Skeletal muscle tissue (tissue), 4 donors: ENCODE data around the gene DIS3L2. TPM values are rescaled to one million over a fixed set of nuclear protein-coding genes. Genes with fewer than 3 reads are reported as not detected.
"Not testable (repeated sequence)": the region's sequence is repeated elsewhere in the genome, so short reads cannot be mapped to it uniquely, and the experiment has no call there.

ENCODE experiments used
- H3K27ac ChIP-seq: one replicate; pipeline ENCODE4 v1.7.0; 2013; ENCODE audit warnings: mild to moderate bottlenecking, low read depth, low read length, inconsistent platforms
- H3K27me3 ChIP-seq, 3 donors: one replicate each; pipeline ENCODE4 v1.7.0; 2013; ENCODE audit warnings: low read length in 3 of 3; ENCODE audit not compliant: control insufficient read depth in 3 of 3, insufficient read depth in 3 of 3
- H3K36me3 ChIP-seq, 3 donors: one replicate each; pipeline ENCODE4 v1.7.0; 2013; ENCODE audit warnings: low read length in 3 of 3; ENCODE audit not compliant: control insufficient read depth in 3 of 3, insufficient read depth in 3 of 3
- H3K4me1 ChIP-seq, 3 donors: one replicate each; pipeline ENCODE4 v1.7.0; 2013; ENCODE audit warnings: low read length in 3 of 3, mild to moderate bottlenecking in 3 of 3; ENCODE audit not compliant: control insufficient read depth in 3 of 3, insufficient read depth in 3 of 3
- H3K4me3 ChIP-seq, 3 donors: one replicate each; pipeline ENCODE4 v1.7.0; 2013; ENCODE audit warnings: low read length in 3 of 3
- H3K9ac ChIP-seq, 3 donors: one replicate each; pipeline ENCODE4 v1.7.0; 2013; ENCODE audit warnings: low read length in 3 of 3, mild to moderate bottlenecking in 3 of 3, moderate library complexity in 2 of 3, low read depth in 1 of 3
- H3K9me3 ChIP-seq, 3 donors: one replicate each; pipeline ENCODE4 v1.7.0; 2013; ENCODE audit warnings: low read length in 3 of 3; ENCODE audit not compliant: control insufficient read depth in 3 of 3
- total RNA-seq: library from RNA; depleted of rRNA; stranded (reverse); fragments of >200 nt; gene quantifications from one replicate; pipeline ENCODE4 v1.2.3, GENCODE V29; 2014
- donor health status: Osteomylitis.

The DIS3L2 gene
- total RNA-seq, 1 donor from 2014 or later, result 24.0 TPM

GRCh38 chr2:232334136-232334884, 372.8 kb downstream of the DIS3L2 start:
- not testable (repeated sequence) for H3K4me3 ChIP-seq, H3K36me3 ChIP-seq, H3K27ac ChIP-seq, H3K4me1 ChIP-seq, H3K9me3 ChIP-seq, H3K27me3 ChIP-seq, H3K9ac ChIP-seq

GRCh38 chr2:232334885-232335205, 373.3 kb downstream of the DIS3L2 start:
- not testable (repeated sequence) for H3K27ac ChIP-seq, H3K9me3 ChIP-seq

GRCh38 chr2:232335206-232335858, 373.8 kb downstream of the DIS3L2 start:
- not testable (repeated sequence) for H3K9ac ChIP-seq, H3K4me1 ChIP-seq, H3K4me3 ChIP-seq, H3K27me3 ChIP-seq, H3K27ac ChIP-seq, H3K9me3 ChIP-seq, H3K36me3 ChIP-seq

More at GRCh38 chr2:232334885-232335205, 373.3 kb downstream of the DIS3L2 start:
- not testable (repeated sequence) for H3K9ac ChIP-seq, H3K27me3 ChIP-seq, H3K36me3 ChIP-seq, H3K4me1 ChIP-seq, H3K4me3 ChIP-seq

GRCh38 chr2:232335859-232336215, 374.3 kb downstream of the DIS3L2 start:
- Histone ChIP-seq H3K36me3 (peaks cover 0 to 2% (median 2%) of the 10 kb centered on the region in 3 donors), H3K9me3 (no peaks in the 10 kb centered on the region)

GRCh38 chr2:232336241-232336736, 374.8 kb downstream of the DIS3L2 start:
- H3K27me3 ChIP-seq, result no peaks in the 10 kb centered on the region
- no peaks in the 10 kb centered on the region for H3K4me1 ChIP-seq
- no peak overlapping the region for H3K9ac ChIP-seq
- no peak overlapping the region for H3K27ac ChIP-seq
- peaks cover 0 to 2% (median 2%) of the 10 kb centered on the region in 3 donors for H3K36me3 ChIP-seq
- H3K4me3 ChIP-seq, result no peak overlapping the region
- H3K9me3 ChIP-seq, result no peaks in the 10 kb centered on the region

More at GRCh38 chr2:232335859-232336215, 374.3 kb downstream of the DIS3L2 start:
- no peak overlapping the region for H3K27ac ChIP-seq
- peaks cover 0 to 3% (median 0%) of the 10 kb centered on the region in 3 donors for H3K4me1 ChIP-seq
- no peak overlapping the region for H3K9ac ChIP-seq
- no peaks in the 10 kb centered on the region for H3K27me3 ChIP-seq
- no peak overlapping the region for H3K4me3 ChIP-seq

GRCh38 chr2:232336981-232337720, 375.6 kb downstream of the DIS3L2 start:
- no peaks in the 10 kb centered on the region for H3K27me3 ChIP-seq
- no peak overlapping the region for H3K4me3 ChIP-seq
- H3K9ac ChIP-seq, result no peak overlapping the region
- no peaks in the 10 kb centered on the region for H3K9me3 ChIP-seq
- no peak overlapping the region for H3K27ac ChIP-seq
- H3K4me1 ChIP-seq, result no peaks in the 10 kb centered on the region
- H3K36me3 ChIP-seq, result peaks cover 0 to 2% (median 2%) of the 10 kb centered on the region in 3 donors

GRCh38 chr2:232338094-232338758, 376.7 kb downstream of the DIS3L2 start:
- not testable (repeated sequence) for H3K4me3 ChIP-seq, H3K9me3 ChIP-seq, H3K27me3 ChIP-seq, H3K27ac ChIP-seq, H3K9ac ChIP-seq, H3K36me3 ChIP-seq, H3K4me1 ChIP-seq

GRCh38 chr2:232338759-232339106, 377.2 kb downstream of the DIS3L2 start:
- H3K4me3 ChIP-seq, result no peak overlapping the region
- H3K36me3 ChIP-seq, result peaks cover 0 to 2% (median 2%) of the 10 kb centered on the region in 3 donors
- no peaks in the 10 kb centered on the region for H3K4me1 ChIP-seq
- peaks cover 0 to 4% (median 0%) of the 10 kb centered on the region in 3 donors for H3K27me3 ChIP-seq
- no peak overlapping the region for H3K9ac ChIP-seq
- no peak overlapping the region for H3K27ac ChIP-seq
- H3K9me3 ChIP-seq, result no peaks in the 10 kb centered on the region

- H3K27ac ChIP-seq, result no peak overlapping the region
- peaks cover 0 to 2% (median 0%) of the 10 kb centered on the region in 3 donors for H3K36me3 ChIP-seq
- no peak overlapping the region for H3K9ac ChIP-seq
- H3K9me3 ChIP-seq, result no peaks in the 10 kb centered on the region
- no peak overlapping the region for H3K4me3 ChIP-seq
- H3K4me1 ChIP-seq, result no peaks in the 10 kb centered on the region
- H3K27me3 ChIP-seq, result peaks cover 0 to 4% (median 0%) of the 10 kb centered on the region in 3 donors
Measured at GRCh38 chr2:232339121-232340081, 377.9 kb downstream of the DIS3L2 start.
